Right lung (tissue), 5 donors: ENCODE data around the gene CCDC77. TPM values are rescaled to one million over a fixed set of nuclear protein-coding genes. Genes with fewer than 3 reads are reported as not detected.

Source experiments
- DNase-seq, 2 donors: peaks; one replicate each; pipeline ENCODE4 v3.0.0-alpha.2; 2013
- polyA plus RNA-seq, 5 donors: library from polyadenylated mRNA; unstranded; fragments of 120-200 nt; gene quantifications; one replicate each; pipeline versions ENCODE4 v1.2.1 to v1.2.3, GENCODE V29; 2013; ENCODE audit warnings: inconsistent platforms in 1 of 5, low replicate concordance in 1 of 5; ENCODE audit not compliant: insufficient read length in 5 of 5, insufficient read depth in 1 of 5

CCDC77 gene
- polyA plus RNA-seq, 5 donors = 22.8 to 33.7 (median 28.4) TPM

DNA sequence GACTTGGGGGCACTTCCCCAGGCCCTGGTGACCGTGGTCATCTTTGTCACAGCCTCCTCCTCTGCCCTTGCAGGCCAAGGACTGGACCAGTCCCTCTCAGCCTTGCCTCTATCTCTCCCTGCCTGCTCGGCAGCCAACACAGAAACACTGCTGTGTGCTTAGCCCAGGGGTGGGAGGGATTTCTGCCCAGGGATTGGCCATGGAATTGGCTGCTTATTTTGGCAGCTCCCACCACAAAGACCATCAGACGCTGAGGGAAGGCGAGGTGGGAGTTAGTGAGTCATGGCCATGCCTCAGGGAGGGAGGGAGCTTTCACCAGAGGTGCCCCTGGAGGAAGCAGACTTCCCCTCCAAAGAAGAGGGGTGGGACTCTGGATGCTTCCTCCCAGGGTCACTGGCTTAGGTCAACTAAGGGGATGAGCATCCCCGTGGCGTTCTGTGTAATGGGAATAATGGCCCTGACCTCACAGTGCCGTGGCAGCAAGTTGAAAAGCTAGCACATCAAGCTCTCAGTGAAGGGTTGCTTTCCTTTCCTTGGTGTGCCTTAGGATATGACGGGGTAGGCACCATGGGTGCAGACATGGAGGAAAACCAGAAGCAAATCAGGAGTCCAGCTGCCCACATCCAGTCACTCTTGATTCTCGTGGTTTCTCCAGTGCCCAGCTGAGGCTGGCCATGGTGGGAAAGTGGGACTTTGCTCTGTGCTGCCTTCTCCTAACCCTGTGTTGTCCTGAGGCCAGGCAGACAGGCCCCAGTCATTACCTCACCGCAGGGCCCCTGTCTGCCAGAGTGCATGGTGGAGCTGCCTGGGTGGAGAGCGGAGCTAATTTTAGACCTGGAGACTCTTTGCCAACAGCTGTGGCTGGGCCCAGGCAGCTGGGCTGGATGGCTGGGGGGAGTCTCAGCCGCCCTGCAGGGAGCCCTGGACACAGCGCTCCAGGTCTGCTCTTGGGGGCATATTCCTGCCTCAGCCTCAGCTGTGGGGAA lies 79.7 kb downstream of the CCDC77 start:
- DNase-seq = no peak

DNA sequence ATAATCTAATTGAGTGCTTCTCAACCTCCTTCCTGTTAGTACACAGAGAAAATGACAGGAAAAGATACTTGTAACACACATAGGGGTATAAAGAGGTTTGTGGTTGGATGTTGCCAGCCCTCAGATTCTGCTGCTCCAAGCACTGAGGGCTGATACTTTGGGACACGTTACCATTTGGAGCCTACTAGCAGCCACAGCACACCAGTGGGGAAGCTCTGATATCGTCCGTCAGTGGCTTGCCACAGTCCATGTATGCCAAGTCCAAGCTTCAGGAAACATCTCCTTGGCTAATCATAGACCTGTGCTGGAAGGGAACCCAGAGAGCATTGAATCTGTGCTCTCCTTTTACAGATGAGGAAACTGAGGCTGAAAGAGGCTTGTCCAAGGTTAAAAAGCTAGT lies 80.6 kb downstream of the CCDC77 start:
- DNase-seq = no peak

DNA sequence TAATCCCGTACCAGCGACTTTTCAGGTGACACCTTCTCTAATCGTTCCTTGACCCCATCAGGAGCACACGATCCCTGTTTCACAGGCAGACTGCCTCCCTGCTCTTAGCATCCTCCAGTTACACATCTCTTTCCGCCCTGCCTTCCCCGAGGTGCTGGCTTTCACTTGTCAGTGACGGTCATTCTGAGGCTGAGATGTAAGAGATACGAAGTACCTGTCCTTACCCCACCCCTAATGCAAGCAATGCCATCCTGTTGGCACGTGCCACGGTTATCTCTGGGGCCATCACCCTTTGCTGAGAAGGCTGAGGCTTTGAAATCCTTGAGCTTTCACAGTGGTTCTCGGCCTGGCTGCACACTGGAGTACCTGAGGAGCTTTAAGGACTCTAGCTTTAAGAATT lies 82.7 kb downstream of the CCDC77 start:
- DNase-seq = no peak

DNA sequence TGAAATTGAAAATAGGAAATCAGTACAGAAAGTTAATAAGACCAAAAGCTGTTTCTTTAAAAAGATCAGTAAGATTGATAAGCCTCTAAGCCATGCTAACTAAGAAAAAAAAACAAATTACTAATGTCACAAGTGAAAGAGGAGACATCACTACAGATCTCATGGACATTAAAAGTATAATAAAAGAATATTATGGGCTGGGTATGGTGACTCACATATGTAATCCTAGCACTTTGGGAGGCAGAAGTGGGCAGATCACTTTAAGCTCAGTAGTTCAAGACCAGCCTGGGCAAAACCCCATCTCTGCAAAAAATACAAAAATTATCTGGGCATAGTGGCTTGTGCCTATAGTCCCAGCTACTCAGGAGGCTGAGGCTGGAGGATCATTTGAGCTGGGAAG lies 88.8 kb downstream of the CCDC77 start:
- no peak for DNase-seq

Other genes with a start within 250 kb of the CCDC77 start
- 1 to 10 TPM in 2 of 5 donors, under 1 TPM in 3; 0.49 to 1.3 (median 0.96) TPM for gene SLC6A12, start 187.5 kb upstream of the CCDC77 start, polyA plus RNA-seq
- 1 to 10 TPM; 1.9 to 3.9 (median 2.2) TPM for gene SLC6A13, start 138.8 kb upstream of the CCDC77 start, polyA plus RNA-seq
- gene KDM5A, start 12.3 kb upstream of the CCDC77 start, polyA plus RNA-seq = 10 to 100 TPM; 28.6 to 53.2 (median 47.3) TPM
- gene B4GALNT3, start 58.3 kb downstream of the CCDC77 start, polyA plus RNA-seq = 1 to 10 TPM; 2.2 to 7.6 (median 4.4) TPM